H1 (cell line): ENCODE results near the gene PEPD. TPM values are rescaled to one million over a fixed set of nuclear protein-coding genes. Genes with fewer than 3 reads are reported as not detected.

ENCODE experiments used
- CTCF ChIA-PET: fragments of 300-600 bp; sonication (Branson Sonifier 250); formaldehyde crosslinking; loops from one replicate; lab custom pipeline; 2021; ENCODE audit not compliant: partially characterized antibody; lab: Charles Lee
- POLR2A ChIA-PET: fragments of 300-600 bp; sonication (Branson Sonifier 250); formaldehyde crosslinking; loops from one replicate; lab custom pipeline; 2021; ENCODE audit warnings: inconsistent platforms; ENCODE audit not compliant: partially characterized antibody; lab: Charles Lee
- DNase-seq, 2 experiments: peaks; one replicate each; pipeline versions ENCODE4 v3.0.0 to v3.0.0-alpha.2; 2010 to 2022; ENCODE audit warnings: low spot score in 2 of 2, low read depth in 1 of 2, mixed read lengths in 1 of 2
- FAIRE-seq: peaks from 2 replicates; lab custom pipeline; 2011; peaks lifted over from hg19 to GRCh38; lab: Jason Lieb, UNC
- H2AFZ ChIP-seq: 2 replicates; pipeline ENCODE4 v1.8.1; 2012; ENCODE audit warnings: low read length, inconsistent platforms
- H2AK5ac ChIP-seq: 2 replicates; pipeline ENCODE4 v1.6.1; 2013; ENCODE audit warnings: low read depth, low read length
- H2BK120ac ChIP-seq: replicated peaks from 2 replicates; pipeline ENCODE3; 2013; ENCODE audit warnings: low read depth, low read length, inconsistent platforms
- H2BK12ac ChIP-seq: 2 replicates; pipeline ENCODE4 v1.6.1; 2013; ENCODE audit warnings: low read depth, low read length
- H2BK15ac ChIP-seq: 2 replicates; pipeline ENCODE4 v1.6.1; 2013; ENCODE audit warnings: low read length
- H2BK20ac ChIP-seq: 2 replicates; pipeline ENCODE4 v1.6.1; 2013; ENCODE audit warnings: low read length
- H2BK5ac ChIP-seq: 2 replicates; pipeline ENCODE4 v1.6.1; 2013; ENCODE audit warnings: low read depth, low read length
- H3K14ac ChIP-seq: 2 replicates; pipeline ENCODE4 v1.6.1; 2013; ENCODE audit warnings: inconsistent platforms; ENCODE audit not compliant: insufficient read length
- H3K18ac ChIP-seq: 2 replicates; pipeline ENCODE4 v1.6.1; 2013; ENCODE audit warnings: low read length; ENCODE audit errors: extremely low read depth
- H3K23ac ChIP-seq: 2 replicates; pipeline ENCODE4 v1.6.1; 2013; ENCODE audit warnings: inconsistent platforms; ENCODE audit not compliant: insufficient read length
- H3K23me2 ChIP-seq: 2 replicates; pipeline ENCODE4 v1.6.1; 2013; ENCODE audit warnings: low read depth, low read length
- H3K27ac ChIP-seq: 2 replicates; pipeline ENCODE4 v1.6.1; 2011; ENCODE audit warnings: low read depth, low read length, inconsistent platforms
- H3K27me3 ChIP-seq, 4 experiments: replicated peaks in 1 of 4; 1 replicate in 1 of 4; 2 replicates in 3 of 4; pipeline versions ENCODE4 v1.6.1 to v1.8.1; 2011 to 2013; ENCODE audit warnings: low read length in 3 of 4, mild to moderate bottlenecking in 3 of 4, inconsistent platforms in 2 of 4, mixed read lengths in 2 of 4, moderate library complexity in 1 of 4; ENCODE audit not compliant: control insufficient read depth in 3 of 4, insufficient read depth in 3 of 4; ENCODE audit errors: extremely low read depth in 1 of 4
- H3K36me3 ChIP-seq, 4 experiments: 2 replicates each; pipeline versions ENCODE4 v1.6.1 to v1.8.1; 2011 to 2013; ENCODE audit warnings: mild to moderate bottlenecking in 4 of 4, low read length in 3 of 4, moderate library complexity in 2 of 4, control low read depth in 1 of 4, inconsistent platforms in 1 of 4; ENCODE audit not compliant: insufficient read depth in 4 of 4, control insufficient read depth in 2 of 4
- H3K4ac ChIP-seq: replicated peaks from 2 replicates; pipeline ENCODE3; 2013; ENCODE audit warnings: low read length, low read depth, mixed read lengths, inconsistent platforms; ENCODE audit not compliant: insufficient read length
- H3K4me1 ChIP-seq, 4 experiments: replicated peaks in 1 of 4; 1 replicate in 1 of 4; 2 replicates in 3 of 4; pipeline versions ENCODE4 v1.6.1 to v1.8.1; 2011 to 2013; ENCODE audit warnings: low read length in 3 of 4, inconsistent platforms in 2 of 4, mixed read lengths in 1 of 4; ENCODE audit not compliant: insufficient read depth in 4 of 4, control insufficient read depth in 3 of 4
- H3K4me2 ChIP-seq, 2 experiments: 2 replicates each; pipeline versions ENCODE4 v1.6.1 to v1.8.1; 2011 to 2013; ENCODE audit warnings: low read depth in 2 of 2, low read length in 2 of 2, control low read depth in 1 of 2, inconsistent platforms in 1 of 2, mild to moderate bottlenecking in 1 of 2; ENCODE audit not compliant: insufficient read depth in 1 of 2
- H3K4me3 ChIP-seq, 4 experiments: fragments of 200-600, 300-600 bp in 1 of 4; sonication (generic), shearing (Covaris generic), sonication (Bioruptor Twin) in 1 of 4; 2 replicates each; pipeline versions ENCODE4 v1.5.1 to v1.8.1; 2011 to 2016; ENCODE audit warnings: low read length in 4 of 4, low read depth in 3 of 4, control low read depth in 2 of 4, inconsistent platforms in 2 of 4, mild to moderate bottlenecking in 2 of 4, mixed read lengths in 1 of 4, moderate library complexity in 1 of 4; ENCODE audit not compliant: insufficient read depth in 2 of 4; ENCODE audit errors: extremely low read depth in 1 of 4
- H3K56ac ChIP-seq: replicated peaks from 2 replicates; pipeline ENCODE3; 2013; ENCODE audit warnings: low read depth, mild to moderate bottlenecking, mixed read lengths, low read length, inconsistent platforms; ENCODE audit not compliant: insufficient read length
- H3K79me1 ChIP-seq: 2 replicates; pipeline ENCODE4 v1.6.1; 2013; ENCODE audit warnings: low read depth, low read length, control low read depth
- H3K79me2 ChIP-seq, 2 experiments: 2 replicates each; pipeline versions ENCODE4 v1.6.1 to v1.8.1; 2012 to 2013; ENCODE audit warnings: low read length in 2 of 2, mild to moderate bottlenecking in 2 of 2, inconsistent platforms in 1 of 2; ENCODE audit not compliant: insufficient read depth in 2 of 2, control insufficient read depth in 1 of 2
- H3K9ac ChIP-seq, 4 experiments: replicated peaks in 1 of 4; 1 replicate in 1 of 4; 2 replicates in 3 of 4; pipeline versions ENCODE4 v1.6.1 to v1.8.1; 2011 to 2013; ENCODE audit warnings: low read depth in 3 of 4, low read length in 3 of 4, control low read depth in 2 of 4, mild to moderate bottlenecking in 2 of 4, moderate library complexity in 2 of 4, inconsistent platforms in 1 of 4; ENCODE audit errors: extremely low read depth in 1 of 4
- H3K9me3 ChIP-seq, 2 experiments: 2 replicates each; pipeline versions ENCODE4 v1.6.1 to v1.8.1; 2012 to 2013; ENCODE audit warnings: mild to moderate bottlenecking in 2 of 2, moderate library complexity in 2 of 2, control low read depth in 1 of 2, inconsistent platforms in 1 of 2, low read depth in 1 of 2, low read length in 1 of 2, mixed read lengths in 1 of 2; ENCODE audit not compliant: insufficient read depth in 2 of 2
- H4K20me1 ChIP-seq, 2 experiments: replicated peaks in 1 of 2; 2 replicates each; pipeline versions ENCODE3 to v1.8.1; 2011 to 2013; ENCODE audit warnings: inconsistent platforms in 2 of 2, low read length in 2 of 2, mild to moderate bottlenecking in 1 of 2; ENCODE audit not compliant: insufficient read depth in 2 of 2, control insufficient read depth in 1 of 2
- H4K5ac ChIP-seq: 2 replicates; pipeline ENCODE4 v1.6.1; 2013; ENCODE audit warnings: low read length, low read depth, mixed read lengths, inconsistent platforms; ENCODE audit not compliant: insufficient read length
- H4K8ac ChIP-seq: 2 replicates; pipeline ENCODE4 v1.8.0; 2013; ENCODE audit warnings: mild to moderate bottlenecking, moderate library complexity, low read length, inconsistent platforms; ENCODE audit not compliant: insufficient read depth; ENCODE audit errors: extremely low read depth
- H4K91ac ChIP-seq: replicated peaks from 2 replicates; pipeline ENCODE3; 2013; ENCODE audit warnings: low read length, mixed read lengths, inconsistent platforms; ENCODE audit not compliant: insufficient read length
- ASH2L ChIP-seq: fragments of 200-600, 300-600 bp; sonication (generic); IDR thresholded peaks from one replicate; pipeline ENCODE4 v1.7.1; 2017; ENCODE audit warnings: low read length
- CBX5 ChIP-seq: fragments of 300-800, 300-1000 bp; sonication (generic); IDR thresholded peaks from 2 replicates; pipeline ENCODE4 v1.7.1; 2016; ENCODE audit warnings: antibody characterized with exemption, low read length, low read depth
- CHD1 ChIP-seq: IDR thresholded peaks from 2 replicates; pipeline ENCODE4 v1.6.1; 2012; ENCODE audit warnings: low read depth, low read length, improper control_type of control experiment
- CREB1 ChIP-seq: IDR thresholded peaks from 2 replicates; pipeline ENCODE4 v1.6.1; 2012; ENCODE audit warnings: inconsistent platforms
- CTCF ChIP-seq, 3 experiments: IDR thresholded peaks; 1 replicate in 2 of 3; 2 replicates in 1 of 3; pipeline versions ENCODE4 v1.5.1 to v1.6.1; 2011; ENCODE audit warnings: low read length in 3 of 3, mild to moderate bottlenecking in 3 of 3, inconsistent platforms in 2 of 3, low read depth in 1 of 3, moderate library complexity in 1 of 3; ENCODE audit not compliant: insufficient read depth in 1 of 3; ENCODE audit errors: control extremely low read depth in 1 of 3
- EGR1 ChIP-seq: IDR thresholded peaks from 2 replicates; pipeline ENCODE4 v1.6.1; 2011; ENCODE audit warnings: low read depth, low read length, borderline replicate concordance
- EZH2 ChIP-seq: fragments of 200-600 bp; sonication (generic); IDR thresholded peaks from 2 replicates; pipeline ENCODE4 v1.7.1; 2012; ENCODE audit warnings: low read depth, mild to moderate bottlenecking, moderate library complexity, low read length, inconsistent platforms; ENCODE audit not compliant: severe bottlenecking
- HDAC2 ChIP-seq, 2 experiments: fragments of 300-600 bp in 1 of 2; sonication (generic) in 1 of 2; IDR thresholded peaks; 2 replicates each; pipeline ENCODE4 v1.6.1; 2011 to 2012; ENCODE audit warnings: low read depth in 2 of 2, low read length in 2 of 2, mild to moderate bottlenecking in 2 of 2, moderate library complexity in 2 of 2, borderline replicate concordance in 1 of 2, inconsistent platforms in 1 of 2
- JUND ChIP-seq: IDR thresholded peaks from 2 replicates; pipeline ENCODE4 v1.6.1; 2011; ENCODE audit warnings: mild to moderate bottlenecking, improper control_type of control experiment, low read length
- KDM5A ChIP-seq: fragments of 200-600 bp; IDR thresholded peaks from 2 replicates; pipeline ENCODE4 v1.7.1; 2012; ENCODE audit warnings: mild to moderate bottlenecking, low read length, inconsistent platforms, mixed read lengths
- WGBS, 2 experiments: shearing (Covaris generic) in 1 of 2; methylation state at CpG; one replicate each; pipeline versions ENCODE4 v1.1.6 to v1.1.7; 2013 to 2015; ENCODE audit warnings: low lambda C conversion rate in 2 of 2, mixed read lengths in 2 of 2, inconsistent platforms in 1 of 2, low coverage in 1 of 2, missing lambda C conversion rate in 1 of 2; ENCODE audit not compliant: insufficient replicate concordance in 2 of 2, insufficient coverage in 1 of 2, insufficient read length in 1 of 2; ENCODE audit errors: extremely low coverage in 1 of 2, missing lambda C conversion rate in 1 of 2; 5-methylcytosine and 5-hydroxymethylcytosine counted together
- polyA plus RNA-seq, 7 experiments: library from polyadenylated mRNA; depleted of rRNA in 3 of 7; stranded (reverse) in 5 of 7; unstranded in 2 of 7; fragments of >200 nt in 5 of 7; fragments of 200-250 nt in 2 of 7; gene quantifications; 1 replicate in 5 of 7; 2 replicates in 1 of 7; 4 replicates in 1 of 7; pipeline versions ENCODE4 v1.2.1 to v1.2.3, GENCODE V29; 2011 to 2013; ENCODE audit warnings: missing spikeins in 2 of 7, mixed read lengths in 2 of 7
- total RNA-seq: library from RNA; stranded (reverse); fragmentation: NEBNext Ultra II Directional; extraction: Animal tissue kit (Norgen Biotek cat#: 25700); gene quantifications from 2 replicates; pipeline ENCODE4 v1.2.1, GENCODE V29; 2021

PEPD gene
- total and polyA plus RNA-seq, 2 of the 8 experiments (the other 6 are each of a cell fraction or from before 2014, with no cell fraction given), result 84.1 to 178 TPM

GRCh38 chr19:33524024-33524664 lies 2.6 kb upstream of the PEPD start:
- 87% methylated on average over 16 of the region's 17 CpGs; no CpG with 5 or more reads in 1 of the 2 experiments for WGBS, 2 experiments
- Histone ChIP-seq H2AK5ac (no peak overlapping the region), H3K4me3 (no peak overlapping the region), H4K20me1 (peaks cover 0 to 7% of the 10 kb centered on the region in 2 experiments), H2BK12ac (0 out of 2 replicates have a peak overlapping the region, but pooled peaks have one; percentile 68), H2AFZ (no peak overlapping the region), H4K8ac (peak overlapping the region; percentile 9; the same call in 1 of the 2 replicates), H2BK15ac (no peak overlapping the region), H3K4ac (no peak overlapping the region), H3K36me3 (no peaks in the 10 kb centered on the region), H4K5ac (no peak overlapping the region), H3K18ac (no peak overlapping the region), H3K9me3 (no peaks in the 10 kb centered on the region), H3K79me2 (peaks cover 5 to 19% of the 10 kb centered on the region in 2 experiments), H3K79me1 (peaks cover 13% of the 10 kb centered on the region; the same call in 1 of the 2 replicates), H3K4me2 (no peak overlapping the region), H2BK120ac (no peak overlapping the region), H3K23me2 (peaks cover 10% of the 10 kb centered on the region; the same call in 1 of the 2 replicates), H2BK5ac (no peak overlapping the region; the same call in 1 of the 2 replicates), H4K91ac (no peak overlapping the region), H3K9ac (no peak overlapping the region), H3K27ac (no peak overlapping the region), H3K14ac (no peak overlapping the region), H2BK20ac (no peak overlapping the region), H3K56ac (no peak overlapping the region), H3K23ac (no peak overlapping the region), H3K4me1 (peaks cover 0 to 14% (median 7%) of the 10 kb centered on the region in 4 experiments; a peak in 5 of 7 replicates), H3K27me3 (no peaks in the 10 kb centered on the region)
- CTCF ChIA-PET, result interaction anchor here (0.6 to 2.2 kb wide), 7 partner anchors 10 to 151 kb away, joined by 3 to 9 read pairs (median 4); no protein-coding TSS in a partner anchor
- FAIRE-seq (no peak), DNase-seq (peak in 1 of 2 experiments; percentile 46)
- POLR2A ChIA-PET, result interaction anchor here (0.8 to 3.2 kb wide), 2 partner anchors 10 to 13 kb away, joined by 3 to 26 read pairs; no protein-coding TSS in a partner anchor
- no peak for TF ChIP-seq KDM5A
- no peak for TF ChIP-seq ASH2L
- no peak for TF ChIP-seq CHD1
- no peak for TF ChIP-seq EZH2
- TF ChIP-seq CREB1, result no peak
- no peak for TF ChIP-seq HDAC2 (IDR thresholded peaks at IDR 0.05; ENCODE audit: borderline replicate concordance in 1 of 2, low read depth in 2 of 2, low read length in 2 of 2)
- no peak for TF ChIP-seq JUND
- TF ChIP-seq CTCF (IDR thresholded peaks at IDR 0.05; ENCODE audit: control extremely low read depth in 1 of 3, insufficient read depth in 1 of 3, low read depth in 1 of 3, low read length in 3 of 3), result no peak
- no peak for TF ChIP-seq EGR1
- no peak for TF ChIP-seq CBX5
